Amniotic stem cell (primary cell): ENCODE results near the gene JUP.
"Not testable (repeated sequence)": the region's sequence is repeated elsewhere in the genome, so short reads cannot be mapped to it uniquely, and the experiment has no call there.

Experiments
- DNase-seq: peaks from one replicate; lab custom pipeline; 2025; lab: John Stamatoyannopoulos, UW

The JUP gene

DNA sequence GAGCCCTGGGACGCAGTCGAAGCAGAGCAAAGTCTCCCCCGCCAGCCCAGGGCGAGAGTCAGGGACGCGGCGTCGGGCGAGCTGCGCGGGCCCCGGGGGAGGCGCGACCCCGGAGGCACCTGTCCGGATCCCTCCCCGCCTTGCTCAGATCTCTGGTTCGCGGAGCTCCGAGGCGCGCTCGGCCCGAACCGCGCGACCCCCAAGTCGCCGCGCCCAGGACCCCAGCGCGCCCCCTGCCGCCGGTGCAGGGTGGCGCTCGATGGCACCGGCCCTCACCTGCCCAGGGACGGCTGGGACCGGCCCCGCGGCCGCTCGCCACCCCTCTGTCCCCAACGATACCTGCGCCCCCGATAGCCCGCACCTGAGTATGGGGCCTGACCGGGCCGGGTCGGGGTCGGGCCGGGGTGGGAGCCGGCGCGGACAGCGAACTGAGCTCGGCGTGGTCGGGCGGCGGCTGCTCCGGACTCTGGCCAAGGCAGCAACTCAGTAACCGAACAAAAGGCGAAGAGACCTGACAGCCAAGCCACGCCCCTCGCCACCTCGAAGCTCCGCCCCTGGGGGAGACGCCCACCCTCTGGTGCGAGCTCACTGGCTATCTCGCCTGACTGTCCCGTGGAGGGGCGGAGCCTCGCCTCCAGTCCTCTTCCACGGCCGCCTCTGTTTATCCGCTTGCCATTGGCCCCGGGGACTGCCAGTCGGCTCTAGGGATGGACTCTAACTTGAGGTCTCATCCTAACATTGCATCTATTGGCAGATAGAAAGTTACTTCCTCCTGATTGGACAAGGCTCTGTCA, at the start of gene JUP:
Gene JUP (minus strand): TSS at position 485 of the 794 bp plus-strand sequence. CDS start 14,857 bp downstream, outside the sequence.
- peak; percentile 89 for DNase-seq

DNA sequence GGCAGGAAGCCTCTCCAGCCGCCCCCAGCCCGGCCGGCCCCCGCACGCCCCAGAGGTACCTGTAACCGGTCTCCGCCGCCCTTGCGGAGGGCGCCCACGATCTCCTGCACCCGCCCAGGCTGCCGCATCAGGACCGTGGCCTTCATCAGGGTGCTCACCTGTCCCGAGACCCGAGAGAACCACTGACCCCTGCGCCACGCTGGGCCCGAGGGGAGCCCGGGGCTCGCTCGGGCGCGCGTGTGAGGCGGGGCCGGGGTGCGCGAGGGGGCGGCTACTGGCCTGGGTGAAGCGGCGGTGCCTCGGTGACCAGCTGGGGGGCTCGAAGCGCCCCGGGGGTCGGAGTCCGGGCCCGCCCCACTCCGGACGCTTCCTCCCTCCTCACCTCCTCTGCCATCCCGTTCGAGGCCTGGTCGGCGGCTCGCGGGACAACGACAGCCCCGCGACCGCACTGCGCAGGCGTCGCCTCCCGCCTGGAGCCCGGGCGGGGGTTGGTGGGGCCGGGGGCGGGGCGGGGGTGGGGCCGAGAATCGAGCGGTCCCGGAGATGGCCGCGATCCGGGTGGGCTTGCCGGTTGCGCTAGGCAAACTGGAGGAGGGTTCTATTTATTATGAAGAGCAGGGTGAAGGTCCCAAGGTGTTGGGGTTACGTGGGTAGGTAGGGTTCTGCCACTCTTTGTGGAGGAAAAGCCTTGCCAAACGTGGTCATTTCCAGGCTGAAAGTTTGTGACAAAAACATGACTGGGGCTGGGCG, 49.5 kb upstream of the JUP start, which contains the start of gene NT5C3B:
Gene NT5C3B (minus strand): TSS at position 433 of the 750 bp plus-strand sequence. CDS start 39 bp downstream, at position 394.
- no peak for DNase-seq

DNA sequence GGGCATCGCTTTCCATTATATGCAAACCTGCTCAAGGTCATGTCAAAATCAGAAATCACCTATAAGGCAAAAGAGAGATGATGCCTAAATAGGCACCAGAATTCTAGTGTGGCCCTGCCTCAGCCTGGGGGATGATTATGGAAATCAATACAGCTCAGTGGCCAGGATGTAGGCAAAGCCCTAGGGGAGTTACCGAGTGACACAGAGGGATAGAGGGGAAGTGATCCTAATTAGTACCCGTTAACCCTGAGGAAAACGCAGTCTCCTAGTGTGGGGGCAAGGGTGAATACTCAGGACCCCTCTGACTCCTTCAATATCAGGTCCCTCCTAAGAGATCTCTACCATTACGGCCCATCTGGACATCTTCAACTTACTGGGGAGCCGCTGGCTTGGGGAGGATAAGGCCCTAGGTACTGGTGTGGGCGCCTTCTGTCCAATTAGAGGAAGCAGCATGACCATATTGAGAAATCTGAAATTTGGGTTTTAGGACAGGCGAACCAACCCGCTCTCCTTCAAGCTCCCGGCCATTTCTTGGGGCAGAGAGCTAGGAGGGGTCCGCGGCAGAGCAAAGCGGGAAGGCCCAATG, 48.8 kb upstream of the JUP start:
- DNase-seq: no peak

DNA sequence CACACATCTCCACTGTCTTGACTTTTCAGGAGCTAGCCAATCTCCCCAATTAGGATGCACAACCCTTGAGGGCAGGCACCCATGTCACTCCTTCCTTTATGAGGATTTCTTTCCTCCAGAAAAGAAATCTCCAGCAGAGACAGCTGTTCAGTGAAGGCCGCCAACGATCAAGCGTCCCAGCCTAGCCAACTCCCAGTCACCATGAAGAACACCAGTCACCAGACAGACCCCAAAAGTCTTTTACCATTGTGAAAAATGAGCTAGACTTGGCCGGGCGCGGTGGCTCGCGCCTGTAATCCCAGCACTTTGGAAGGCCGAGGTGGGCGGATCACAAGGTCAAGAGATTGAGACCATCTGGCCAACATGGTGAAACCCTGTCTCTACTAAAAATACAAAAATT, 43.5 kb upstream of the JUP start:
- DNase-seq: not testable (repeated sequence)

DNA sequence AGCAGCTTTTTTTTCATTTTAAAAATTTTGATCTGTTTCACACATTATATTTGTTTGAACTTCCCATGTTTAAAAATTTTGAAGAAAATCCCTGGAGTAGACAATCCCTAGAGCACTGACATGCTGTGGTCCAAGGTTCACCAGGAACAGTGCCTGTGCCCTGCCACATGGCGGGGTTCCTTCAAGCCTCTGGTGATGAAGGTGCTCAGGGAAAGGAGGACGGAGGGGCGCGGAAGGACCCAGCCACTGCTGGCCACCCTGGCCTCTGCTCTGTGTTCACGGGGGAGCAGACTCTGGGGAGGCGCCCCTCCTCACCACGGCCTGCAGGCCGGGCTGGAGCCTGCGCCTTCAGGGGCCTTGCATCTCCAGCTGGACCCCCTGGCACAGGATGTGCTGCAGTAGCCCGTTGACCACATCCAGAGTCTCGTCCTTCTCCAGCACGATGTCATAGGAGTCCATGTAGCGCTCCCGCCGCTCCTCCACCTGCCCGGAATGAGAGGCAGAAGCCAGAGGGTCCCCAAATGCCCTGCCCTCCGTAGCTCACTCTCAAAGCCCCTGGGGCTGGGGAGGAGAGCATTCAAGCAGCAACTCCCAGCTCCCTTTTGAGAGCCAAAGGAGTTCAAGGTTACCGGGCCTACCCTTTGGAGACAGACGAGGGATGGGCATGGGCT, 38.8 kb upstream of the JUP start:
- DNase-seq: no peak

DNA sequence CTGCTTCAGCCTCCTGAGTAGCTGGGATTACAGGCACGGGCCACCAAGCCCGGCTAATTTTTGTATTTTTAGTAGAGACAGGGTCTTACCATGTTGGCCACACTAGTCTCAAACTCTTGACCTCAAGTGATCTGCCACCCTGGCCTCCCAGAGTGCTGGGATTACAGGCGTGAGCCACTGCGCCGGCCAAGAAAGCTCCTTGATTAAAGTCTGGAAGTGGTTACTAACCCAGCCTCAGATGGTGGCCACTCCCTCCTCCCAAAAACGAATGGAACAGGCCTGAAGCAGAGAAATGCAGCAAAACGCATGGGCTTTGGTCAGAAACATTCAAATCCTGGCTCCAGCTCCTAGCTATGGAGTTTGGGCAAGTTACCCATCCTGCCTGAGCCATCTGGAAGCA, 37.6 kb upstream of the JUP start:
- no peak for DNase-seq

DNA sequence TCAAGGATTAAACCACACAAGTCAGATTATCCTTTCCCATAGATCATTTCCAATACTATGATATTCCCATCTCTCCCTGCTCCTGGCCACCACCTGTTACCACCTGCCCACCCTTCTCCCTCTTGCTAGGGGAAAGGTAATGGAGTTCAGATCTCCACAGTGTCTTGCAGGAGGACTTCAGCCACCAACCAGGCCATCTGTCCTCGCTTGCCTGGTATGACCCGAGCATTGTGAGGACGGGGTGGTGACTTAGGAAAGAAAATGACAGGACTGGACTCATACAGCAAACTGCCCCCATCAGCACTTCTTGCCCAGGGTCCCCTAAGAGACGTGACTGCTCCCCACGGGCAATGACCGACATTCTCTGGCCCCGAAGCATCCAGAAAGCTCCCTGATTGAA, 37.1 kb upstream of the JUP start:
- DNase-seq: no peak

DNA sequence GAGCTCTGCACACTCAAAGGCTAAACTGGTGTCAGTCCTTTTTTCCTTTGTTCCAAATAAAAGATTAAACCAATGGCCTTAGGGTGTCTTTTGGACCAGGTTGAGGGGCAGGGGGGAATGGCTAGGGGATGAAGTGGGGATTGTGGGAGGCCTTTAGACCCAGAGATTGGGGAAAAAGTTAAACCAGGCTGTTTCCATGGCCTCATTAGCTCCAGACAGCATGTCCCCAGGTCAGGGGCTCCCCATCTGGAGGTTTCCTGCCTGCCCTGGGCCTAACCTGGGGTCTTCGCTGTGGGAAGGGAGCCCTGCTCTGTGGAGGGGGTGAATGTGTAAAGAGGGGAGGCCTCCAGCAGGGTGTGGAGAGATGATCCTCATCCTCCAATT, 36.6 kb upstream of the JUP start:
- no peak for DNase-seq

DNA sequence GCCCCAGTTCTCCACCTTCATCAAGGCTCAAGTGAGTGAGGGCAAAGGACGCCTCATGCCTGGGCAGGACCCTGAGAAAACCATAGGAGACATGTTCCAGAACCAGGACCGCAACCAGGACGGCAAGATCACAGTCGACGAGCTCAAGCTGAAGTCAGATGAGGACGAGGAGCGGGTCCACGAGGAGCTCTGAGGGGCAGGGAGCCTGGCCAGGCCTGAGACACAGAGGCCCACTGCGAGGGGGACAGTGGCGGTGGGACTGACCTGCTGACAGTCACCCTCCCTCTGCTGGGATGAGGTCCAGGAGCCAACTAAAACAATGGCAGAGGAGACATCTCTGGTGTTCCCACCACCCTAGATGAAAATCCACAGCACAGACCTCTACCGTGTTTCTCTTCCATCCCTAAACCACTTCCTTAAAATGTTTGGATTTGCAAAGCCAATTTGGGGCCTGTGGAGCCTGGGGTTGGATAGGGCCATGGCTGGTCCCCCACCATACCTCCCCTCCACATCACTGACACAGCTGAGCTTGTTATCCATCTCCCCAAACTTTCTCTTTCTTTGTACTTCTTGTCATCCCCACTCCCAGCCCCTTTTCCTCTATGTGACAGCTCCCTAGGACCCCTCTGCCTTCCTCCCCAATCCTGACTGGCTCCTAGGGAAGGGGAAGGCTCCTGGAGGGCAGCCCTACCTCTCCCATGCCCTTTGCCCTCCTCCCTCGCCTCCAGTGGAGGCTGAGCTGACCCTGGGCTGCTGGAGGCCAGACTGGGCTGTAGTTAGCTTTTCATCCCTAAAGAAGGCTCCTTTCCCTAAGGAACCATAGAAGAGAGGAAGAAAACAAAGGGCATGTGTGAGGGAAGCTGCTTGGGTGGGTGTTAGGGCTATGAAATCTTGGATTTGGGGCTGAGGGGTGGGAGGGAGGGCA, 36.0 kb upstream of the JUP start:
- no peak for DNase-seq

DNA sequence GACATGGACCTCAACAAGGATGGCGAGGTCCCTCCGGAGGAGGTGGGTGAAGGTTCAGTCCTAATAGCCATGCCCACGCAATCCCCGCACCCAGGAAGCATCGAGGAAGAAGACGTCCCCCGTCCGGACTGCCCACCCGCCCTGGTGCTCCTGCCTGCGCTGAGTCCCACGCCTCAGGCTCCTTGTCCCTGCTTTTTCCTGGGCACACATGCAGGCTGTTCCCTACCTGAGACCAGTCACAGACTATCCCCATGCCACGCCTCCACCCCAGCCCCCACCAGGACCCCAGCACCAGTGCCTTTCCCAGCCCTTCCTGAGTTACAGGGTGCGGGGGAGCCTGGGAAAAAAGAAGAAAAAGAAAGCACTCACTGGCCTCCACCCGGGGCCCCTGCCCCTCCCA, 35.3 kb upstream of the JUP start:
- DNase-seq: no peak

DNA sequence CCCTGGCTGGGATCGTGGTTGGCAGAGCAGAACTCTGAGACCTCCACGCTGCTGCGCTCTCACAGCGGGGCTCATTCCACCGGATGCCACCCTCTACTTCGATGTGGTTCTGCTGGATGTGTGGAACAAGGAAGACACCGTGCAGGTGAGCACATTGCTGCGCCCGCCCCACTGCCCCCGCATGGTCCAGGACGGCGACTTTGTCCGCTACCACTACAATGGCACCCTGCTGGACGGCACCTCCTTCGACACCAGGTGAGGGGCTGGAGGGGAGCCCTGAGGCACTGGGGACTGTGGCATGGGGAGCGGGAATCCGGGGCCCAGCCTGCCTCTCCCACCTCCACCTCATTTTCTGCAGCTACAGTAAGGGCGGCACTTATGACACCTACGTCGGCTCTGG, 31.5 kb upstream of the JUP start:
- no peak for DNase-seq

DNA sequence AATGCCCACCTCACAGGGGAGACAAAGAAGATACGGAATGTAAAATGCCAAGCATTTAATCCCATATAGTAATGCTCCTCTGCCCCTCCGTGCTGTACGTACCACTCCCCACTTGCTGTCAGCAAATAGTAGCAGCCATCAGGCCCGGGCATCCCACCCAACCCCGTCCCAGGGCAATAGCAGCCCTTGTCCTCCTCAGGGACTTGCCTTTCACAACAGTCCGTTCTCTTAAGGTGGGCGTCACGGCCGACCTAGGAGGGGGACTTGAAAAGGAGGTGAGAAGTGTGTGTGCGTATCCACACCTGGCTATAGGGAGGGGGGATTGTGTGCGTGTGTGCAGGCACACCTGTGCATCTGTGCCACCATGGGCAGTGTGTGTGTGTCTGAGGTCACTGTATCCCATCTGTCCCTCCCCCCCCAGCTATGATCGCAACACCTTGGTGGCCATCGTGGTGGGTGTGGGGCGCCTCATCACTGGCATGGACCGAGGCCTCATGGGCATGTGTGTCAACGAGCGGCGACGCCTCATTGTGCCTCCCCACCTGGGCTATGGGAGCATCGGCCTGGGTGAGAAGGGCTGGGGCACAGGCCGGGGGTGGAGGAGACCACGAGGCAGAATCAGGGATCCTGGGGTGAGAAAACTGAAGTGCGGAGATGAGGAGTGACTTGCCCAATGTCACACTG, 30.3 kb upstream of the JUP start:
- no peak for DNase-seq

DNA sequence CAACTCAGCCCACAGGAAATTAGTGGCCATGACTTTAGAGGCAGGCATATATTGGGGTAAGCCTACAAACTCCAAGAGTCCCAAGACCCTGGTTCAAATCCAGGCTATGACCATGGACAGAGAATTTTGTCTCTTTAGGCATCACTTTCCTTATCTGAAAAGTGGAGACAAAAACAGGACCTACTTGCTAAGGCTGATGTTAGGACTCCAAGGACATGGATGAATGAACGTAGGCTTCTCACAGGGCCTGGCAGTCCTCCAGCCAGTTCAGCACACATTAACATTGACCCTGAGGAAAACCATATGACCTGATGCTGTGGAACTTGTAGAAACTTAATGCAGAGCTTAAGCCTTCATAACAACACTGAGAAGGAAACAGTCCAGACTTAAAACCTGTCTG, 27.7 kb upstream of the JUP start:
- DNase-seq: no peak

DNA sequence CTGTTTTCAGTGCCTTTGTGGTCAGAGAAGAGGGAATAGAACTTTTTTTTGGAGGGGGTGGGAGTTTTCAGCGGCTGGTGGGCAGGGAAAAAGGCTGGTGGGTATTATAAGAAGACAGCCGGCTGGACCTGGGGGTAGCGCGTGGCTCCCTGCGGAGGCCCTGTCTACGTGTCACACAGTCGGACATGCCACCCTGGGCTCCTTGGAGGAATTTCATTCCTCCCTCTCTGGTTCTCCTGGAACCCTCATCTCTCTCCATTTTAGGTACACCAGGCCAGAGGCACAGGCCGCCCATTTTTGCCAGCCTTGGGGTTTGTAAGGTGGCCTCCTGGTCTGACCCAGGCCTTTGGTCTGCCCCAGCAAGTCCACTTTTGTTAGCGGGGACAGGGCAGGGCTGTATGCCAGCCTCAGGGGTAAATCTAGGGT, 27.2 kb upstream of the JUP start:
- no peak for DNase-seq

DNA sequence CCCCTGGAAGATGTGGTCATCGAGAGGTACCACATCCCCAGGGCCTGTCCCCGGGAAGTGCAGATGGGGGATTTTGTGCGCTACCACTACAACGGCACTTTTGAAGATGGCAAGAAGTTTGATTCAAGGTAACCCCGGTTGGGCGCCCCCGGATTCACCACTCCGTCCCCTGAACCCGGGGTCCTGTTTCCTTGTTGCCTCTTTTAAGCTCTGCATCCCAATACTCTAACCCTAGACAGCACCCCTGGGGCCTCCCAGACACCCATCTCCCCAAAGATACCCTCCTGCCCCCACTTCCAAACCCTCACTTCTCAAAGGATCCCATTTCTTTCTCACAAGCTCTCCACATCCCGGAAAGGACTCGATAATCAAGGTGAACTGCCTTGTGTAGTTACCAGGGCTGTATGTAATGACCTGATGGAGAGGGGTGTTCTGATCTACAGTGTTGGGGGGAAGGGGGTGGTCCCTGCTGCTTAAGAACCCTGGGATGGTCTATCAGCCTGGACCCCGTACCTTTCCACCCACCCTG, 26.7 kb upstream of the JUP start:
- DNase-seq: no peak

DNA sequence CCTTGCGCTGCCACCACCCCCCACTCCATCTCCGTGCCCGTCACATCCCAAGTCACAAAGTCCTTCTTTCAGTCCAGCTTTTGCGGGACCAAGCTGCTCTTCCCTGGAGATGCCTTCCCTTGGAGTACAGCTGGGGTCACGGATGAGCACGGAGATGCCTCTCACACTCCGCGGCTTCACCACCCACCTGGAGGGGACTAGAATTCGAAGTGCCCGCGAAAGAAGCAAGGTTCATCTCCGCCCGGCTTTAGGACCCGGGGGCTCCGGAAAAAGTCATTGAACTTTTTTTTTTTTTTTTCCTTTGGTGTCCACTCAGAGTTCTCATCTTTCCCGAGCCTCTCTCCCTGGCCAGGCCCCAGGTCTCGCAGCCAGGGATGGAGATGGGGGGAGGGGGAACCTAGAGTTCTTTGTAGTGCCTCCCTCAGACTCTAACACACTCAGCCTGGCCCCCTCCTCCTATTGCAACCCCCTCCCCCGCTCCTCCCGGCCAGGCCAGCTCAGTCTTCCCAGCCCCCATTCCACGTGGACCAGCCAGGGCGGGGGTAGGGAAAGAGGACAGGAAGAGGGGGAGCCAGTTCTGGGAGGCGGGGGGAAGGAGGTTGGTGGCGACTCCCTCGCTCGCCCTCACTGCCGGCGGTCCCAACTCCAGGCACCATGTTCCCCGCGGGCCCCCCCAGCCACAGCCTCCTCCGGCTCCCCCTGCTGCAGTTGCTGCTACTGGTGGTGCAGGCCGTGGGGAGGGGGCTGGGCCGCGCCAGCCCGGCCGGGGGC, 26.1 kb upstream of the JUP start, which contains the start of gene FKBP10:
Gene FKBP10 (plus strand): TSS at position 624 of the 771 bp plus-strand sequence. CDS start 31 bp downstream, at position 655.
- peak; percentile 80 for DNase-seq

DNA sequence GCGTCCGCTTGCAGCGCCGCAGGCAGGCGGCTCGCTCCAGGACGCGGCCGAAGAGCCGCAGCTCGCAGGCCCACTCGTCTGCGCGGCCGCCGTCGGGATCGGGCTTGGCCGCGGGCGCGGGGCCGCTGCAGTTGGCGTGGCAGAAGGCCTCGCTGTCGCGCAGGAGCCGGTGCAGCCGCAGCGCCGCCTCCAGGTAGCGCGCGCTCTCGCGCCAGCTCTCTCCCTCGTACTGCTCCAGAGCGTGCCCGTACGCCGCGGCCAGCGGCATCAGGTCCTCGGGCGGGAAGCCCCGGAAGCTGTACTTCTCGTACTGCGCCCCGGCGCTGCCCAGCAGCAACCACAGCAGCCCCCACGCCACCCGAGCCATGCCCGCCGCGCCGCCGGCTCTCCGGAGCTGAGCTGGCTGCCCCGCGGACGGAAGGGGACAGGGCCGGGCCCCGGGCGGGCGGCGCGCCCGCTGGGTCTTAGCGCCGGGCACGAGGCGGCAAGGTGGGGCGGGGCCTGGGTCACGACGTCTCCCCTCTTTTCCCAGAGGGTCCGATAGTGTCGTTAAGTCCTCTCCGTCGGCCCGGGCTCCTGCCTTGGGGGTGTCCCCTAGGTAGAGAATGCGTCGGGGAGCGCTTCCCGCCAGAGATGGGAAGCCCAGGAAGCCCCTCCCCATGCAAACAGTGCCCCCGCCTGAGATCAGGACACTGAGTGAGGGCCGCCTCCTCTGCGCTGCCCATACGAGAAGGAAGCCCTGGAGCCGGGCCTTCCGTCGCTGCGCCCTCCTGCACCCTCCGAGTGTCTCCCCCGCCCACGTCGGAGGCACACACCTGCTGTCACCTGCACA, 25.3 kb upstream of the JUP start, which contains the start of gene P3H4:
Gene P3H4 (minus strand): TSS at position 401 of the 832 bp plus-strand sequence. CDS start 34 bp downstream, at position 367.
- DNase-seq: peak; percentile 42
